GM12801 (cell line): ENCODE data around the gene DCBLD2.

Experiments used
- CTCF ChIP-seq: IDR thresholded peaks from one replicate; pipeline ENCODE4 v1.5.1; 2011; ENCODE audit warnings: control low read depth; ENCODE audit not compliant: insufficient read length; ENCODE audit errors: extremely low read depth

DCBLD2 gene

GRCh38 chr3:98770261-98771039 is 131.0 kb downstream of the DCBLD2 start:
- TF ChIP-seq CTCF, result no peak

DNA sequence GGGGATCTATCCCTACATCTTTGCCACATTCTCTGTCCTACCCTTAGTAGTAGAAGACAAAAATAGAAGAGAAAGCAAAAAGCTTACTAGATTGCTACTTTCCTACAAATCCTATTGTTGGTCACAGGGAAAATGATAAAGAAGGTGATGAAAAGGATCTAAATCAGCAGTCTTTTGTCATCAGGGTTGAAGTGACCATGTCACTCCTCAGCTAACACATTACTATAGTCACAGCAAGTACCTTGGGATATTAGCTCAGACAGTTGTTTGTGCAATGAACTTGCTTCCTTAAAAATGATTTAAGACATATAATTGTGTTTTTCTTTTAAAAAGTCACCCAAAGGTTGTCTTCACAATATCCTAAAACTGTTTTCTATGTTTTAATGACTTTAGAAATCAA is 132.0 kb downstream of the DCBLD2 start:
- no peak for TF ChIP-seq CTCF

DNA sequence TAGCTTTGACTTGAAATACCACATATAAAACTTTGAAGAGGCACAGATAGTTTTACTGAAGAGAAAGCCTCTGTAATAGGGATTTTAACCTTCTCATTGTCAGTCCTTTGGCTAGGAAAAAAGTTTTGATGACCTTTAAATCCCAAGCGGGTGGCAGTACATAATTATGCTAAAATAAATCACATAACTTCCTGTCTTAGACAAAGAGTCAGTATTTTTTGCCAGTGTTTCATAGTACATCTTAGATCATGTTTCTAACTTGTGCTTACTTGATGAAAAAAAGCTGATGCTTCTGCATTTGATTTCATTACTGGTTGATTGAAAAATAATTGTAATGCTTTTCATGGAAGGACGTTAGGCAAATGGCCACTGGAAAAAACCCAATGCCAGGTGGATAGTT is 132.5 kb downstream of the DCBLD2 start:
- no peak for TF ChIP-seq CTCF

GRCh38 chr3:98766924-98767323 is 134.6 kb downstream of the DCBLD2 start:
- TF ChIP-seq CTCF, result no peak

DNA sequence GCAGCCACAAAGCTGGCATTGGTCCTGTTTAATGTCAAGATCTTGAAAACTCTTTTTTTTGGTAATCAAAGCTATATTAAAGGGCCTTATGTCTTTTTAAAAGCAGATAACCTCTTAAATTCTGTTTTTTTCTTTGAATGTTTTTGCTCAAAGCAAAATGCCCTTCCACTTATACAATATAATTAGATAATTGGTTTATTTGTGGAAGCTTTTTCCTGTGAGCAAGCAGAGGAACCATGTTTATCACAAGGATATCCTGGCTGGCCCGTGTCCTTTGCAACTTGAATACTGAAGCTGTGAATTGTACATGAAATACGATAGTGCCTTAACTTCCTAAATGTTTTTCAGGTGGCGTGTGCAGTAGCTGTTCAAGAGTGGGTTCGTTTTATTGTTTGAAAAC is 135.8 kb downstream of the DCBLD2 start:
- no peak for TF ChIP-seq CTCF

GRCh38 chr3:98764472-98764884 is 137.0 kb downstream of the DCBLD2 start:
- no peak for TF ChIP-seq CTCF

- no peak for TF ChIP-seq CTCF
Observed at GRCh38 chr3:98763819-98764418, 137.6 kb downstream of the DCBLD2 start.
